HG02870 (cell line): Measurements from ENCODE around the gene COL6A1.
"Not testable (repeated sequence)": the region's sequence is repeated elsewhere in the genome, so short reads cannot be mapped to it uniquely, and the experiment has no call there.

ENCODE experiments used
- ATAC-seq: cut with Tn5 transposase; IDR thresholded peaks from one replicate; pipeline ENCODE4 v1.9.1; 2021; ENCODE audit warnings: mild to moderate bottlenecking, moderate library complexity; ENCODE audit not compliant: unreplicated experiment

Gene COL6A1

DNA sequence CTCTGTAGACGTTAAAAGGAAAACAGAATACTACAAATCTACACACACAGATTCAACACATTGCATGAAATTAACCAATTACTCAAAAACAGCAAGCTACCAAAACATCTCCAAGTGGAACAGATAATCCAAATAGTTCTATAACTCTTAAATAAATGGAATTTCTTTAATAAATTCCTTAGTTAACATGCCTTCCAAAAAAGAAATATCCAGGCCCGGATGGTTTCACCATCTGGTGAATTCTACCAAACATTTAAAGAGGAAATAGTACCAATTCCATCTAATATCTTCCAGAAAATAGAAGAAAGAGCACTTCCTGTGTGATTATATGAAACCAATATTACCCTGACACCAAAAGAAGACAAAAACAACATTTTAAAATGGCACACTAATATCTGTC, 63.6 kb downstream of the COL6A1 start:
- ATAC-seq: no peak

DNA sequence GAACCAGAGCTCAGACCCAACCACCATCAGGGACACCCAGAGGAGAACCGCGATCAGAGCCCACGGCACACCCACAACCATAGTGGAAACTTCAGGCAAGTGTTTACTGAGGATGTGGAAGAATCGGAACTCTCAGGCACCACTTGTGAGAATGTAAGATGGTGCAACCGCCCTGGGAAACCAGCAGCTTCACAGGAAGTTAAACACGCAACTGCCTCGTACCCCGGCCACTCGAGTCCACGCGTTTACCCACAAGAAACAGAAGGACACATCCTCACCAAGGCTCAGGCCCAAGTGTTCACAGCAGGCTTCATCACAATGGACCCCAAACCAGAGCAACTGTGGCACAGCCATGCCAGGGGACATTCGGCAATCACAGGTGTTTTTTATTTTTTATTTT, 64.9 kb downstream of the COL6A1 start:
- ATAC-seq: no peak

DNA sequence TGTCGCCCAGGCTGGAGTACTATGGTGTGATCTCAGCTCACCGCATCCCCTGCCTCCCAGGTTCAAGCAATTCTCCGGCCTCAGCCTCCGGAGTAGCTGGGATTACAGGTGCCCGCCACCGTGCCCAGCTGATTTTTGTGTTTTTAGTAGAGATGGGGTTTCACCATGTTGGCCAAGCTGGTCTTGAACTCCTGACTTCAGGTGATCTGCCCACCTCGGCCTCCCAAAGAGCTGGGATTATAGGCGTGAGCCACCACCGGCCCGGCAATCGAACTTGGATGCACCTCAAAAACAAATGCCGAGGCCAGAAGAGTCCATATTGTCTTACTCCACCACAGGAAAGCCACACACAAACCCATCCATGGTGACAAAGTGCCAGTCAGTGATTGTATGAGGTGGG, 65.3 kb downstream of the COL6A1 start:
- ATAC-seq: not testable (repeated sequence)

DNA sequence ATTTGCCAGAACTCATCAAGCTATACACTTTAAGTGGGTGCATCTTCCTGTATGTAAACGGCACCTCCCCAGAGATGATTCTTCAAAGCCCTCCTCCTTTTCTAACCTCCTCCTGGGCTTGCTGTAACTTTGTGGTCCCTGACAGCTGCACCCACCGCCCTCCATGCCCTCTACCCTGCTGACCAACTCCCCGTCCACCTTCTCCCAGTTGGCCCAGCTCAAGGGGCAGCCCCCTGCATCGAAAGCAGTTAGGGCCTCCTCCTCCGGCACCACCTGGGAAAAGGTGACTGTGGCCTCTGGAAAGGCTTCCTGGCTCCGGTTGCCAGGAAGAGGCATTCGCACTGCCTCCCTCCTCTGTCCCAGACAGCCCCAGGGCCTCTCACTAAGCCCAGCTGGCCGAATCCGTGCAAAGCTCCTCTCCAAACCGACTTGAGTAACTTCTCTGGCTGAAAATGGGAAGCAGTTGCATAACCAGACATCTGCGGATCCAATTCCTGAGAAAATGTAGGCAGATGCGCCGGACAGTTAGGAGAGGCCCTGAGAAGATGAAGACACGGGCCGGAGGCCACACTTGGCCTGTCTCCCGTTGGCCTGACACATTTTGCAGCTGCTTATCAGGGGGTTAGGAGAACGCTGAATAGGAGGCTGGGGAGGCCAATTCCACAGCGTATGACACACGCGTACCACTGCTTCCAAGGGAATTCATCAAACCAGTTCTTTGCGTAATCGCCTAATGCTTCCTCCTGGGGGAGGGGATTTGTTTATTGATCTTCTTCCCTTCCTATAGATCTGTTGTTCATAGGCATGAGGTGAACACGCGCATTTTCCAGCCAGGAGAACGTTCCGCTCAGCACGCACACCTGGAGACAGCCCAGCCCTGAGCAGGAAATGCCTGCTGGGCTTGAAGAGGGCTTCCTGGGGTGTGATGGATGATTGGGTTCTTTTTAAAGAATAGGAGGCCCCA, 67.6 kb downstream of the COL6A1 start:
- ATAC-seq: no peak

DNA sequence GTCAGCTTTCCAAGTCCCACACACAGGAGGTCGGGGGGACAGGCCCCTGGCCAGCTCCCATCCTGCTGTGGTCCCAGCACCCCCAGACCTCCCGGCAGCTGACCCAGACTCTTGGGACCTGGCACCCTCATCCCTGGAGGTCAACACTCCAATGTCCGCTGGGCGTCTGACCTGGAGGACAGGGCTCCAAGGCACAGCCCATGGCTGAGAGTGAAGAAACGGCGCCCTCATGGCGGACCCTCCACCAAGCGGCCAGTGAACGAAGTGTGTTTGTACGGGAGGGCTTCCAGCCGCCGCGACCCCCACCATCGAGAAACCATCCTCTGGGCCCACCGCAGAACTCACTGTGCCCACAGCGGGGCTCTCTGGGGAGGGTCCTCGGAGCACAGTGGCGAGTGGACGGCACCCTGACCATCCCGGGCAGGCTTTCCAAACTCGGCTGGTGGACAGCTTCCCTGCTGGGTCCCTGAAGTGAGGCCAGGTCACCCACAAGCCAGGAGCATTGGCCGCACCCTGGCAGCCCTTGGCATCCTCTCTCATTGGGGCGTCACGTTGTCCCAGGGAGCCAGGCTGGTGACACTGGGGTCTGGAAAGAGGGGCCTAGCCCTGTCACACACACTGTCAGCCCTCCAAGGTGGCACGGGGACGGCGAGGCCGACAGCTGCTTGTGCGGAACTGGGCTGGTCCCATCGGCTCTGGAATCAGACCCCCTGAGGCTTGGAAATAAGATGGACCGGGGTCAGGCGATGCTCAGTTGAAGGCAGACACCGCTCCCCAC, 68.5 kb downstream of the COL6A1 start:
- ATAC-seq: no peak

DNA sequence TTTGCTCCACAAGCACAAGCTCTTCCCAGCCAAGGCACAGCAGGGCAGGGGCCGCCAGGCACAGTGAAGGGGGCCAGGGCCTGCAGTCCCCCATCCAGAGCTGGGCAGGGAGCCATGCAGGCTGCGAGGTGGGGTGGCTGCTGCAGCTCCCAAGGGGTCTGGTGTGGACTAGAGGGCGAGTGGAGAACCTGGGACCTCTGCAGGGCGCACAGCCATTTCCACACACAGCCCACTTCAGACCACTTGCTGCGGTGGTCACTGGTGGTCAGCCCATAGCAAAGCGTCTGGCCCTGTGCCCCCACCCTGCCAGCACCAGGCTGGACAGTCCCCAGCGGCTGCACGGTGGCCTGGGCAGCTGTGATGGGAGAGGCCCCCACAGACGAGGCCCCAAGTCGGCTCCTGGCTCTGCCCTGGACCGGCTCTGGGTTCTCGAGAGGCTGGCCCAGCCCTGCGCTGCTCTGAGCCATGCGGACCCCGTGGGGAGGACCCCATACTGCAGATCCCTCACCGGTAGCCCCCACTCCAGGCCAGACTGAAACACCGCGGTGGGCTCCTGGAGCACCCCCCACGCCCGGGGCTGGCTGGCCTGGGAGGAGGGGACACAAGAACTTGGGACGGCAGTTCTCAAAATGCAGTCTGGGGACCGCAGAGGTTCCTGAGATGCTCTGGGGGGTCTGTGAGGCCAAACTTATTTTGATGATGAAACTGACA, 69.3 kb downstream of the COL6A1 start:
- ATAC-seq: no peak

DNA sequence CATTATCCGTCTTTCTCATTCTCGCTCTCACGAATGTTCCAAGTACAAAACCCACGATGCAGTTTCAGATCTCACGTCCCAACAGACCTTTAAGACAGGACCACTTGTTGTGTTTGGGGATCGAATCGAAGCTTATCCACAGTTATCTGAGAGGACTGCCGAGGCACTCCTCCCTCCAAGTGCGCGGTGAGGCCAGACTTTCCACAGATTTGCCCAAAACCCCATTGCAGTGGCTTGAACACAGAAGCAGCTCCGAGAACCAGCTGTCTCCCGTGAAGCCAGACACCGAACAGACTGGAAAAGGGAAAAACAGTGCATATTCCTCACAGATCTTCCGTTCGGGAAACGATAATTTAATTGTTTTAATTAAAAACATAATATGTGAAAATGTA, 69.8 kb downstream of the COL6A1 start:
- ATAC-seq: no peak

DNA sequence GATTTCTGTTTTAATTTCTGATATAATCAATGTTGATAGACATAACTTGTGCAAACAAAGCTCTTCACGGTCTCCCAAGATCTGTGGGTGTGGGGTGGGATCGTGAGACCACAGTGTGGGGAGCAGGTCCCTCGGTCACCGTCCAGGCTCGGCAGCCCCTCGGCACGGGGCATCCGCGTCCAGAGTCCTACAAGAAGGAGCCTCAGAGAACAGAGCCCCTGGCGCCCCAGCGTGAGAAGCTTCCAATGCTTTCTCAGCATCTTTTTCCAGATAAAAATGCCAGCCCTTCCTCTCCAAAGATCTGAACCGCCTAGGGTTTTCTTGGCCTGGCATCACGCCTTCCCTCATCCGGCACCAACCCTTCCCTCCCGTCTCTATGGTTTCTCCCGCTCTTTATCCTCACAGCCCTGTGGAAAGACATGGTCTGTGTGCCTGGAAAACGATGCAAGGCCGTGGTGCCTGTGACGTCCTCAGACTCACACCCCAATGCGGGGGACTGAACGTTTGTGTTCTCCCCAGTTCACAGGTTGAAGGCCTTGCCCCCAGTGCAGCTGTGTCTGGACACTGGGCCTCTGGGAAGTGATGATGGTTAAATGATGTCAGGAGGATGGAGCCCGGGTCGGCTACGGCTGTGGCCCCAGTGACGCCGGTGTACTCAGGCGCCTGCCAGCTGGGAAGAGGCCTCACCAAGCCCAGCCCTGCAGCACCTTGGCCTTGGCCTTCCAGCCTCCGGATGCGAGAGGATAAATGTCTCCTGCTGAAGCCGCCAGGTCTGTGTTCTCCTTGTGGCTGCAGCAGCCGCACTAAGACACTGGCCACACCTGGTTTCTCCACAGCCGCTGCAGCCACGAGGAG, 70.5 kb downstream of the COL6A1 start:
- ATAC-seq: no peak

DNA sequence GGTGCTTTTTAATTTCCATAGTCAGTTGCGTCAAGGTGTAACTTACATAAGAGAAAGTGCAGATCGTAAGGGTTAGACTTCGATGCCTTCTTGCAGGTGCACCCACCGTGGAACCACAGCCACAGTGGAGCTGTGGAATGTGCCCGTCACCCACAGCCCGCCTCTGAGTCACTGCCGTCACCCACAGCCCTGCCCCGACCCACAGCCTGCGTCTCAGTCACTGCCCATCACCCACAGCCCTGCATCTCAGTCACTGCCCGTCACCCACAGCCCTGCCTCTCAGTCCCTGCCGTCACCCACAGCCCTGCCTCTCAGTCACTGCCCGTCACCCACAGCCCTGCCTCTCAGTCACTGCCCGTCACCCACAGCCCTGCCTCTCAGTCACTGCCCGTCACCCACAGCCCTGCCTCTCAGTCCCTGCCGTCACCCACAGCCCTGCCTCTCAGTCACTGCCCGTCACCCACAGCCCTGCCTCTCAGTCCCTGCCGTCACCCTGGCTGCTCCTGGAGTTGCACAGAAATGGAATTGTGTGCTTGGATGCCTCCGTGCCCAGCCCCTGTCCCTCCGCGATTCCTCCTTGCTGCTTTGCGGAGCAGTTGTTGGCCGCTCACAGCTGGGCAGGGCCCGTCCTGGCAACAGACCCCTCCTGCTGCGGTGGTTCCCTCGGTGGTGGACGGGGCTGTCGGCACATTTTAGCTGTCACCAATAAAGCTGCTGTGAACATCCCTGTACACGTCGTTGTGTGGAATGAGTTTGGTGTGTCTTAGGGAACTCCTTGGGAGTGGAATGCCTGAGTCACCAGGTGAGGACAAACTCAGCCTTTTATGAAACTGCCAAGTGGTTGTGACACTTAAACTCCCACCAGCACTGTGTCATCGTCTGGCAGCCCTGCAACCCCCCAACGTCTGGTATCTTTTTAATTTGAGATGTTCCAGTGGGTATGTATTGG, 71.4 kb downstream of the COL6A1 start:
- no peak for ATAC-seq

DNA sequence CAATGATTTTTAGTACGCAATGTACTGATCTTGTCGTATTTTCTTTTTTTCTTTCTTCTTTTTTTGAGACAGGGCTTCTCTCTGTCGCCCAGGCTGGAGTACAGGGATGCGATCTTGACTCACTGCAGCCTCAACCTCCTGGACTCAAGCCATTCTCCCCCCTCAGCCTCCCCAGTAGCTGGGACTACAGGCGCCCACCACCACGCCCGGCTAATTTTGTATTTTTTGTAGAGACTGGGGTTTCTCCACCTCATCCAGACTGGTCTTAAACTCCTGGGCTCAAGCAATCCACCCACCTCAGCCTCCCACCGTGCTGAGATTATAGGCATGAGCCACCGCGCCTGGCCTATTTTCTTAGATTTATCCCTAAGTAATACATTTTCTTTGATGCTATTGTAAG, 72.5 kb downstream of the COL6A1 start:
- no peak for ATAC-seq

DNA sequence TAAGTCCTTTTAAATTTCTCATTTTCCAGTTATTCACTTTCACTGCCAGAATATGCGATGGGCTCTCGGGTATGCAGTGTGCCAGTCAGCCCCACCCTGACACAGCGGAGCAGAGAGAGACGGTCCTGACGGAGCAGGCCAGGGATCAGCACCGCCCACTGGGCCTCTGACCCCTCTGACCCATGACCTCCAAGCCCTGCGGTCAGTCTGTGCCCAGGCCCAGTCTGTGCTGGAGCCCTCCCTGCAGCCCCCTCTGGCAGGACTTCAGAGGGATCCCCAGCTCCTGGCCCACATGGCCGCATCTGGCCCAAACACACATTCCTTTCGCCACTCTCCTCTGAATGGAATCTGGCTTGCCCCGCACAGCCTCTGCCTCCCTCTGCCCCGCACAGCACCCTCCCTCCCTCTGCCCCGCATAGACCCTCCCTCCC, 72.9 kb downstream of the COL6A1 start:
- ATAC-seq: no peak
